Retinal pigment epithelial cell (primary cell): ENCODE measurements around the gene RNF130.
A peak's percentile ranks its signal among the peaks of the same experiment; 100 is the strongest.

Experiments used
- DNase-seq: peaks from one replicate; pipeline ENCODE4 v3.0.0-alpha.2; 2010; ENCODE audit warnings: low read depth
- H3K4me3 ChIP-seq: 2 replicates; pipeline ENCODE4 v1.5.1; 2011; ENCODE audit warnings: mild to moderate bottlenecking, low read length, control low read depth, moderate library complexity
- TF ChIP-seq, protein P1 (sequence below): conservative IDR thresholded peaks from 2 replicates; pipeline ENCODE4 v1.5.1; 2011; ENCODE audit warnings: low read depth, low read length, control low read depth, inconsistent platforms

The RNF130 gene

DNA sequence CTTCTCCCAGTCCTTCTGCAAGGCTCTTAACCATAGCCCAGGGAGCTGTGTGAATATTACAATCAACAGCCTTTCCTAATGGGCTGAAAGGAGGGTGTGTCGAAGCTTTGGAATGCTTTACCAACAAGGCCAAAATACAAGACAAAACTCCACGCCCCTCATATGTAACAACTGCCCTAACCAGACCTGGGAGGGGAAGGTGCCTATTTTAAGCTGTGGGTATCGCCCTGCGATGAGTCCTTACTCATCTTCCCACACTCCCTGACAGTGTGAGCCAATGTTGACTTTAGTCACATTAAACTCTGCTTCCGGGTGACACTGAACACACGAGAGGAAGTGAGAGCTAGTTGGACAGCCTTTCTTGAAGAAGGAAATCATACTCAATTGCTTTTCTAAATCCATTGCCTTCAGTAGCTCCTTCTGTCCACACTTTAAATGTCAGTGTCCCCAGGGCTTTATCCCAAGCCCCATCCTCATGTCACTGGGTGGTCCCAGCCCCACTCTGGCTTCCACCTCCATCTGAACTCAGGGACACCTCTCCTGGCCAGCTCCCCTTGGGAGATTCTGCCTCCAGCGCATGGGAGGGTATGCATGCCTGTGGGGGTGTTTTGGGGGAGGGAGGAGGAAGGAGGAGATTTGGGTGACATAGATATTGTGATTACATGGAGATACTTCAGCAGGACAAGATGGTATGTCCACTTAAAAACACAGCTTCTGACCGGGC is 157.4 kb downstream of the RNF130 start:
- DNase-seq, result no peak
- TF ChIP-seq, protein P1, sequence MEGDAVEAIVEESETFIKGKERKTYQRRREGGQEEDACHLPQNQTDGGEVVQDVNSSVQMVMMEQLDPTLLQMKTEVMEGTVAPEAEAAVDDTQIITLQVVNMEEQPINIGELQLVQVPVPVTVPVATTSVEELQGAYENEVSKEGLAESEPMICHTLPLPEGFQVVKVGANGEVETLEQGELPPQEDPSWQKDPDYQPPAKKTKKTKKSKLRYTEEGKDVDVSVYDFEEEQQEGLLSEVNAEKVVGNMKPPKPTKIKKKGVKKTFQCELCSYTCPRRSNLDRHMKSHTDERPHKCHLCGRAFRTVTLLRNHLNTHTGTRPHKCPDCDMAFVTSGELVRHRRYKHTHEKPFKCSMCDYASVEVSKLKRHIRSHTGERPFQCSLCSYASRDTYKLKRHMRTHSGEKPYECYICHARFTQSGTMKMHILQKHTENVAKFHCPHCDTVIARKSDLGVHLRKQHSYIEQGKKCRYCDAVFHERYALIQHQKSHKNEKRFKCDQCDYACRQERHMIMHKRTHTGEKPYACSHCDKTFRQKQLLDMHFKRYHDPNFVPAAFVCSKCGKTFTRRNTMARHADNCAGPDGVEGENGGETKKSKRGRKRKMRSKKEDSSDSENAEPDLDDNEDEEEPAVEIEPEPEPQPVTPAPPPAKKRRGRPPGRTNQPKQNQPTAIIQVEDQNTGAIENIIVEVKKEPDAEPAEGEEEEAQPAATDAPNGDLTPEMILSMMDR, result no peak
- H3K4me3 ChIP-seq, result no peak overlapping the region

DNA sequence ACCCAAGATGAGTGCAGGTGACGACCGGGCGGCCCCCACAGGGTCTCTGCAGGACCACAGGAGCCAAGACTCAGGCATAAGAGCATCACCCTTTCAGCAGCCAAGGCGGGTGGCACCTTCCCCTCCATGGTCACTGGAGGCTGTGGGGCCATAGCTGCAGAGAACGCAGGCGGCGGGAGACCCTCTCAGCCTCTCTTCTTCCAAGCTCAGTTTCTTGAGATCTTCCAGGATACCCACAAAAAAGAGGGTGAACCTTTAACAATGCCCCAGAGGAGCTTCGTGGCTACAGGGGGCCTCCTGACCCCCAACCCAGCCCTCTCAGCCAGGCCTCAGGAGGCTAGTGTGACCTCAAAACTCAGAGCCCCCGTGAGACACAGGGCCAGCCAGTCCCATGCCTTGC is 158.1 kb downstream of the RNF130 start:
- TF ChIP-seq, protein P1, result no peak
- no peak overlapping the region for H3K4me3 ChIP-seq
- DNase-seq, result no peak

DNA sequence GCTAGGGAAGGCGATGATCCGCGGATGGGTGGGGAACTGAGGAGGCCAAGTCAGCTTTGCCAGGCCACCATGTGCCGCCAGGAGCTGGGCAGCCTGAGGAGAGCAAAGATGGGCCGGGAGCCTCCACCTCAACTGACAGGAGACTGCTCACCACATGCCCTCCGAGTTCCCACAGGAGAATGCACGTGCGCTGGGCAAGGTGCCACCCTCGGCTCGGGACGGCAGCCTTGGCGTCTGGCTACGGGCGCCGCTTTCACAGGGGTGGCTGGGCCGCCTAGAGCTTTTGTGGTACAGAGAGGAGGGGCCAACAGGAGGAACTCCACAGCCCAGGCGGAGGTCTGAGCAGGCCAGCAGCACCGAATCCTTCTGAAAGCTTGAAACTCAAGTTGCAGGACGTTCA is 158.6 kb downstream of the RNF130 start:
- H3K4me3 ChIP-seq, result no peak overlapping the region
- TF ChIP-seq, protein P1, result no peak
- DNase-seq, result no peak

DNA sequence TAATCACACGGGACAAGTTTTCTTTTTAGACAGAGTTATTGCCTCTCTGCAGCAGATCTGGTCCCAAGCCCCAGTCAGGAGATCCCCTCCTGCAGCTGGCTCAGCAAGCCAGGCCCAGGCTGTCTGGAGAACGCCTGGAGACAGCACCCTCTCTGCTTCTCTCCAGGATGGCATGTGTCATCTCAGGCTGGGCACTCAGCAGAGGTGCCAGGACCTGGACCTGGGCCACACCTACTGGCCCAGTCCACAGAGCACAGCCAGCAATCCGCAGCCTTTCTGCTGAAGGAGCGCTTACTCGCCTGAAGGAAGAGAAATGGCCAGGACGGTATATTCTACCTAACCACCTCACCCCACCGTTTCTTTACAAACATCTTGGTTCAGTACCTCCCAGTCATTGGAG is 159.2 kb downstream of the RNF130 start:
- no peak overlapping the region for H3K4me3 ChIP-seq
- no peak for DNase-seq
- TF ChIP-seq, protein P1, result no peak

DNA sequence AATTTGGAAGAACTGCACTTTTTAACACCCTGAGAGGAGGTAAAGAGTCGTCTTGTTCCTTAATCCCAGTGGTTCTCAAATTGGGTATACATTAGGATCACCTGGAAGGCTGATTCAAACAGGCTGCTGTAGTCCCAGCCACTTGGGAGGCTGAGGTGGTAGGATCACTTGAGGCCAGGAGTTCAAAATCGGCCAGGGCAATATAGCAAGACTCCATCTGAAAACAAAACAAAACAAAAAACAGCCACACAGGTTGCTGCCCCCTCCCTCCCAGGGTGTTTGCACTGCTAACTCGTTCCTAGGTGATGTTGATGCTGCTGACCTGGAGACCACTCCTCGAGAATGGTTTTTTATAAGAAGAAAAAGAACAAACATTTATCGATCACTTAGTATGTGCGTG is 162.3 kb downstream of the RNF130 start:
- no peak for DNase-seq
- TF ChIP-seq, protein P1, result no peak
- no peak overlapping the region for H3K4me3 ChIP-seq

DNA sequence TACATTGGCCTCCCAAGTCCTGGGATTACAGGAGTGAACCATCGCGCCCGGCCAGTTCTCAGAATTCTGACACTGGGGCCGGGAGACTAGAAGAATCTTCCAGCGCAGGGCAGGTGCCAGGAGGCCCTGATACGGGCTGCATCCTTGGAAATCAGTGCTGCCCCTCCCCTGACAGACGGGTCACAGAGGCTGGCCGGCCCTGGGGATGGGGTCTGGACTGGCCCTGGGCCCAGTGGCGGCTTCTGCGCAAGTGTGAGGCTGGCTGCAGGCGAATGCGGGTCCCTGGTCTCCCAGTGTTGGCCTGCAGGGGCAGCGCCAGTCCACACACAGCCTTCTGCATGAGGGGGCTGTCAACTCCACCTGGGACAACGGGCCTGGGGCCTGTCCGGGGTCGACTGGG is 163.0 kb downstream of the RNF130 start:
- H3K4me3 ChIP-seq, result no peak overlapping the region
- TF ChIP-seq, protein P1, result peak; percentile 45
- no peak for DNase-seq

DNA sequence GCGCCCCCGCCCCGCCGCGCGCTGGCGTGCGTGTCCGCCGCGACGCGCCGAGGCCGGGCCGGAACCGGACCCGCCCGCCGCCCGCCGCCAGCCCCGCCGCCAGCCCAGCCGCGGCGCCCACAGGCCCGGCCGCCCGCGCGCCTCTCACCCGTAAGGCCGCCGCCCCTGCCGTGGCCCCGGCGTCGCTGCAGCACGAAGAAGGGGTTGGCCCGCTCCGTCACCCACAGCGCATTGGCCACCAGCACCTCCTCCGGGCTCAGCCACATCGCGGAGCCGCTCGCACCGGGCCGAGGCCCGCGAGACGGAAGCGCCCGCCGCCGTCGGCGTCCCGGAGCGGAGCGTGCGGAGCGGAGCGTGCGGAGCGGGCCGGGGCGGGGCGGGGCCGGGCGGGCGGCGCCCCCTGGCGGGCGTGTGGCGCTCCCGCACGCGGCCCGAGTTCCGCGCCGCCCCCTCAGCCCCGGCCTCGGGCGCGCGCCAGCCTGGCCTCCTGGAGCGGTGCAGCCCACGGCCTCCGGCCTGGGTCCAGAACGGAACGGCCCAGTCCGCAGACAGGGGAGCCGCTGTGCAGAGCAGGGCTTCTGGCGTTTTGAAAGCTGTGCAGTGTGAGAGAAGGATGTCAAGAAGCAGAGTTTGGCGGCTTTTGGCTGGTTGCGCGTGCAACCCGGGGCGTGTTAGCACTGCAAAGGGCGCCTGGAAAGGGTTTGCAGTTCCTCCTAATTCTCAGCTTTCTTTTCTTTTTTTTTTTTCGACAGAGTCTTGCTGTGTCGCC is 163.8 kb downstream of the RNF130 start, which contains the start of gene TBC1D9B:
Gene TBC1D9B (minus strand): TSS at position 342 of the 769 bp plus-strand sequence. CDS start 76 bp downstream, at position 266.
- H3K4me3 ChIP-seq, result peak within 1 kb of the TSS; percentile 53
- no peak for DNase-seq
- TF ChIP-seq, protein P1, result no peak
